Measurements from ENCODE around the gene MCAT.
A peak's percentile ranks its signal among the peaks of the same experiment; 100 is the strongest.
"Not testable (repeated sequence)": the region's sequence is repeated elsewhere in the genome, so short reads cannot be mapped to it uniquely, and the experiment has no call there.

Gene MCAT

GRCh38 chr22:43118024-43118849 is 25.0 kb downstream of the MCAT start:
- no peak for DNase-seq

GRCh38 chr22:43116932-43117331 is 26.3 kb downstream of the MCAT start:
- no peak for DNase-seq

DNA sequence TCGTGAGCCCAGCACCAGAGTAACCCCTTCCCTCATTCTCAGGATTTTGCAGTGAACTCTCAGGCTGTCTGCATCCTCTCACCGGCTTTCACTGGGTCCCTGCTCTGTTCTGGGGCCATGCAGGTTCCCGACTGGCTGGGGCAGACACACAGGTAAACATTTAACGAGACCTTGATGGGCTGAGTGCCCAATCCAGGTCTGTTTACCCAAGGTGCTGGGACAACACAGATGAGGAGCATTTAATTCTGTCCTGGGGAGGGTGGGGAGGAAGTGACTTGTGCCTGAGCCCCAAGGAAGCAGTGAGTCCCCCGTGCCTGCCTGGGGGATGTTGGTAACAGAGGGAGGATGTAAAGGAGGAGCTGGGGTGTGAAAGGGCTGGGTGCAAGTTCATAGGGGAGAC is 28.2 kb downstream of the MCAT start:
- no peak for DNase-seq

- no peak for DNase-seq
Observed at GRCh38 chr22:43113526-43114251, 29.5 kb downstream of the MCAT start.

DNA sequence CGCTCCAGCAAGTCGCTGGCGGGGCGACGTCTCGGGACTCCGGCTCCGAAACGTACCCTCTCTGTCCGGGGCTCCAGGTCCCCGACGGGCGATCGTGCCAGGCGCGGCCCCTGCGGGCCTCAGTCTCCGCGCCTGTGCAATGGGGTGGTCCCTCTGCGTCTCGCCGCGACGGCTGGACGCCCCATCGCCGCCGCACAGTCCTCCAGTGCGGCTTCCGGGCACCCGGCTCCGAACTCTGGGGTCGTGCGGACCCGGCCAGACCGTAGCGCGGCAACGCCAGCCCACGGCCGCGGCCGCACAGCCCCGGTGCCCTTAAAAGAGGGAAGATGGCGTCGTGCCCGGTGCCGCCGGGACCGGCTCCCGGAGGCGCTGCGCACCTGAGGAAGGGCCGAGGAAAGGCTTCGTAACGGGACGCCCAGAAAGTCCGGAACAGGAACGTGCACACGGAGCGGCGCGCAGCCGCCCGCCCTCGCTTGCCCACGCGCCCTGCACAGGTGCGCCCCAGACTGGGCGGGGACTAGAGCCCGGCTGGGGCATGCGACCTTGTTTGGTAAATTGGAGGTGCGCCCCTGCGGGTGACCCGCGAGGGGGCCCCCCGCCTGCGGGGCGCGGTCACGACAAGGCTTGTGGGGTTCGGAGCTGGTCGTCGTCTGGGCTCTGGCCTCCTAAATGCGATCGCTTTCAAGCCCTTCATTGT is 32.1 kb downstream of the MCAT start:
- DNase-seq: no peak

DNA sequence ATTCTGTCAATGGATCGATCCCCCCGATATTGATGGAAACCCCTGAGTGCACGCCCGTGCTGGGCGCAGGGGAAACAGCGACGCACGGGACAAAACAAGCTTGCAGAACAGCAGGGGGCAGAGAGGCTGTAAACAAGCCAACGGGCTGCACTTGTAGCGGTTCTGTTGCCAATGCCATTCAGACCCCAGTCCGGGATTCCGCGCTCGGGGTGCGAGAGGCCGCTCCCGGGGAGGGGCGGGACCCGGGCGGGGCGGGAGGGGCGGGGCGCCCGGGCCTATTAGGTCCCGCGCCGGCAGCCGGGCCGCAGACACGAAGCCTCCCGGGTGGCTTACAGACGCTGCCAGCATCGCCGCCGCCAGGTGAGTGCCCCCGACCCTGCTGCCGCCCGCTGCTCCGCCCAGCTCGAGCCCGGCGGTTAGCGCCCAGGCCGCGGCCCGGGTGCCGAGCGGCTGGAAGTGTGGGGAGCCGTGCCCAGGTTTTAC is 32.7 kb downstream of the MCAT start, which contains the start of gene BIK:
Gene BIK (plus strand): TSS at position 307 of the 483 bp plus-strand sequence. CDS start 13,273 bp downstream, outside the sequence.
- DNase-seq: no peak

- DNase-seq: no peak
Observed at GRCh38 chr22:43109921-43110443, 33.2 kb downstream of the MCAT start.

DNA sequence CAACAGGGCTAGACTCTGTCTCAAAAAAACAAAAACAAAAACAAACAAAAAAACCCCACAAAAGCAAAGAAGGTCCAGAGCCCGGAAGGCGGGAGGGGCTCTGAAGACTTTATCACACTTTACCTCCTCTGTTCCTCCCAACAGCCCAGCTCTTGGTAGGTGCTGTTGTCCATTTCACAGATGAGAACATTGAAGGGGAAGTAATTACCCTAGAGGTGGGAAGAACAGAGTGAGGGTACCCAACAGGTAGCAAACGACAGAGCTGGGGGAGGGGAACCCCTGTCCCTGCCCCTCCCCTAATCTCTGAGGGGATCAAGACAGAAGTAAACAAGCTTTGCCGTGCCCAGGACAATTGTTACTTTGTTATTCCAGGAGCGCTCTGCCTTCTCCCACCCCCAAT is 33.7 kb downstream of the MCAT start:
- no peak for DNase-seq

- DNase-seq: no peak
Observed at GRCh38 chr22:43106302-43106701, 36.9 kb downstream of the MCAT start.

GRCh38 chr22:43104950-43105349 is 38.2 kb downstream of the MCAT start:
- not testable (repeated sequence) for DNase-seq

DNA sequence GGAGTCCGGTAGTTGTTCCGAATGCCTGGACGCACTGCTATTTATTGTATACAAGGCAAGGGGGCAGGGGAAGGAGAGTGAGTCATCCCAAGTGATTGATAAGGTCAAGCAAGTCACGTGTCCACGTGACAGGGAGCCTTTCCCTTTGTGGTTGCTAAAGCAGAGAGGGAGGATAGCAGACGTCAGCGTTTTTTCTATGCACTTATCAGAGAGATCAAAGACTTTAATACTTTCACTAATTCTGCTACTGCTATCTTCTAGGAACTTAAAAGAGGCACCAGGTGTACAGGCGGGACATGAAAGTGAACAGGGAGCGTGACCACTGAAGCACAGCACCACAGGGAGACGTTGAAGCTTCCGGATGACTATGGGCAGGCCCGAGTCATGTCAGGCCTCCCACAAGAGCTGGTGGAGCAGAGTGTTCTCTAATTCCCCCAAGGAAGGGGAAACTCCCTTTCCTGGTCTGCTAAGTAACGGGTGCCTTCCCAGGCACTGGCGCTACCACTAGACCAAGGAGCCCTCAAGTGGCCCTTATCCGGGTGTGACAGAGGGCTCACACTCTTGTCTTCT is 39.1 kb downstream of the MCAT start:
- not testable (repeated sequence) for DNase-seq

GRCh38 chr22:43101306-43101705 is 41.9 kb downstream of the MCAT start:
- no peak for DNase-seq

GRCh38 chr22:43100225-43100624 is 43.0 kb downstream of the MCAT start:
- DNase-seq: no peak

GRCh38 chr22:43099095-43099494 is 44.1 kb downstream of the MCAT start:
- no peak for DNase-seq

DNA sequence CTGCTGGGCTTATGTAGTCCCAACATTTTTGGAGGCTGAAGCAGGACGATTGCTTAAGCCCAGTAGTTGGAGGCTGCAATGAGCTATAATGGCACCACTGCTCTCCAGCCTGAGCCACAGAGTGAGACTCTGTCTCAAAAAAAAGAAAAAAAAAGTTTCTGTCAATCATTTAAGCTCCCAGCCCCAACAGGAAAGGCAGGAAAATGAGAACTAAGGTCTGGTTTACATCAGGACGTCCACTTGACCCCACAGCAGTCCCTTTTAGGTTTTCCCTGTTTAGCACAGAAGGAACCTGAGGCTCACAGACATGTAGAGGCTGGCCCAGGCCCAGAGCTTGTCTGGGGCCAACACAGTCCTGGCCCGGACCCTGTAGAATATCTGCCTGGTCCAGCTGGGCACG is 44.8 kb downstream of the MCAT start:
- DNase-seq: no peak

GRCh38 chr22:43096420-43096819 is 46.8 kb downstream of the MCAT start:
- DNase-seq: no peak

GRCh38 chr22:43094551-43094950 is 48.6 kb downstream of the MCAT start:
- DNase-seq: no peak

GRCh38 chr22:43094085-43094484 is 49.1 kb downstream of the MCAT start:
- DNase-seq: no peak

GRCh38 chr22:43092085-43092484 is 51.1 kb downstream of the MCAT start:
- no peak for DNase-seq

DNA sequence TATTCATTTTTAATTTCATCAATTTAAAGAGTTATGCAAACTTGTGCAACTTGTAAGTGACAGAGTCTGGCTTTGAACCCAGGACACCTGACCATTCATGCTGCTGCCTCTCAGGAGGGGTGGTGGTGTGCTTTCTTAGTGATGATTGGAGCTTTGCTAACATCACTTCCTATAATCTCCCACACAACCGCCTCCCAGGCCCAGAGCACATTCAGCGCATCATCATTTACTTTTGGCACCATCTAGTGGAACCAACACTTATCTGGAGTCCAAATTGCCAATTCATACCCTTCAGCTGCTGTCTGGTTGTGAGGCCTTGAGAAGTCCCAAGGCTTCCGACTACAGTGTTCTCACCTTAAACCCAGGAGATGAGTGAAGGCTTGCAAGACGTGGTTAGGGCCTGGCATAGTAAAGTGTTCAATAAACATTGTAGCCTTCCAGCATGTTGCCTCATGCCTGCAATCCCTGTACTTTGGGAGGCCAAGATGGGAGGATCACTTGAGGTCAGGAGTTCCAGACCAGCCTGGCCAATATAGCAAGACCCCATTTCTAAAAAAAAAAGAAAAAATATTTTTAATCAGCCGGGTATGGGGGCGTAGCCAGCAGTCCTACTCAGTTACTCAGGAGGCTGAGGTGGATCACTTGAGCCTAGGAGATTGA is 52.9 kb downstream of the MCAT start:
- DNase-seq: no peak

DNA sequence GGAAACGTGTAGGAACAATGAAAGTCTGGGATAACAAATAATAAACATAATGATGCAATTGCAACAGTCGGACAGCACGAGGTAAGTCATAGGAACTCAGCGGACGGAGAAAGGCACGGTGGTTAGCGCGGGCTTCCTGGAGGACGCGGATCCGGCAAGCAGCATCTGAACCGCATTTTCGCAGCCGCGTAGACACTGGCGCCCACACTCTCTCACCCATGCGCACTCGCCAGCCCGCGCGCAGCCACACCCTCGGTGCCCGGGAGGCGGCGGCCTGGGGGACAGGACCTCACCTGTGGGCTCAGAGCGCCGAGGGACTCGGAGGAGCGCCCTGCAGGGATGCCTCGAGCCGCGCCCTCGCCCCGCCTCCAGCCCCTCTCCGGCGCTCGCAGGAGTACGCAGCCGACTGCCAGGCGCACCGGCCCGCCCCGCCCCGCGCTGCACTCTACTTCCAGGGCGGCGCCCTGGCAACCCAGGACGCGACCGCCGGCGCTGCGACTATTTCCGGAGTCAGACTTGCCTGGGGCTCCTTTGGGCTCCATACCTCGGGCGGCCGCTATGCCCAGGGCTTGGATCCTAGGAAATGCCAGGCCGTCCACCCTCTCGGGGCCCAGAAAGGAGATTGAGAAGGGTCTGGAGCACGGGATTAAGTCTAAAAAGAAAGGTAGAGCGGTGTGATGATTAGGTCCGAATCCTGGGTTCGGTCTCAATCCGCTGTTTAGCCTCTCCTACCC is 54.0 kb downstream of the MCAT start, which contains the start of gene TTLL1:
Gene TTLL1 (minus strand): TSS at position 408 of the 734 bp plus-strand sequence. CDS start 13,805 bp downstream, outside the sequence.
- peak; percentile 51 for DNase-seq

Data from NCI-H2107 (cell line).